ENCODE results near the gene VAT1L.
"Not testable (repeated sequence)": the region's sequence is repeated elsewhere in the genome, so short reads cannot be mapped to it uniquely, and the experiment has no call there.

The VAT1L gene

GRCh38 chr16:77962689-77963088 lies 174.3 kb downstream of the VAT1L start:
- DNase-seq: no peak

DNA sequence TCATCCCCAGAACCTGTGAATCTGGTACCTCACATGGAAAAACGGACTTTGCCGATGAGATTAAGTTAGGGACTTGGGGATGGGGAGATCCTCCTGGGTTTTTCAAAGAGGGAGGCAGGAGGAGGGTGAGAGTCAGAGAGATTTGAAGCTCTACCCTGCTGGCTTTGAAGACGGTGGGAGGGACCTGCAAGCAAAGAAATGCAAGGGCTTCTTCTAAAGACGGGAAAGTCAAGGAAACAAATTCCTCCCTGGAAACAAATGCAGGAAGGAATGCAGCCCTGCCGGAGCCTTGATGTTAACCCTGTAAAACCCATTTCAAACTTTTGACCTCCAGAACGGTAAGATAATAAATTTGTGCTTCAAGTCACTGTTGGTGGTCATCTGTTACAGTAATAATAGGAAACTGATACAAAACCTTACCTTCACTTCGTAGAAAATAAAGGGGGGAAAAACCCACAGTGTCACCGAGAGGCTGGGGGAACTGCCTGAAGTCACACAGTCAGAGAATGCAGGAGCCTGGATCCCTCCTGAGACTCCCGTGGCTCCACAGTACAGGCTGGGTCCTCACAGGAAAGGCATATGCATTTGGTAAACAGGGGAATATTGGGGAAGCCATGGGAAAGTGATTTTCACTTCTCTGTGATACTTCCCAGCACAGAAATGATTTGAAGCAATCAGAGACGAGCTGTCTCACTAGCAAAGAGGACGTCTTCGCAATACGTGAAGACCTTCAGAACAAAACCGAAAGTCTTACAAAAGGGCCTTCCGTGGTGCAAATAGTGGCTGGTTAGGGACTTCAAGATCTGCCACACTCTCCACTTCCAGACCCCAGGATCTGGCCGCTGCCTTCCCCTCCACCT lies 175.1 kb downstream of the VAT1L start:
- peak; percentile 36 for DNase-seq

DNA sequence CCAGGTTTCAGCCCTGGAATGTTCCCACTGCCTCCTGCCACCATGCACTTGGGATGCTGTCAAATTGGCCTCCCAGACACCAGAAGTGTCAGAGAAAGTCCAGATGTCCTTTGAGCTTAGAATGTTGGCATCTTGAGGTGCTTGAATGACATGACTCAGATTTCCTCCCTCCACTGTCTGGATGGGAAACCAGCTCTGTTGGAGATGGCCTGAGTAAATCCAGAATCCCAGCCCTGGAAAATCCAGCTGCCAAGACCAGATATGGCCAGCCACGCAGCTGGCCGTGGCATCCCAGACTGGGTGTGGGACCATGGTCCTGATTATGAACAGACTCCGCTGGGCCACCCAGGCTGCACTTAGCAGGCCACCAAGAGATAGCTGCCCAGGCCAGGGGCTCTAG lies 177.0 kb downstream of the VAT1L start:
- DNase-seq: no peak

GRCh38 chr16:77967054-77967904 lies 178.9 kb downstream of the VAT1L start:
- no peak for DNase-seq

- DNase-seq: no peak
Observed at GRCh38 chr16:77969861-77970260, 181.5 kb downstream of the VAT1L start.

DNA sequence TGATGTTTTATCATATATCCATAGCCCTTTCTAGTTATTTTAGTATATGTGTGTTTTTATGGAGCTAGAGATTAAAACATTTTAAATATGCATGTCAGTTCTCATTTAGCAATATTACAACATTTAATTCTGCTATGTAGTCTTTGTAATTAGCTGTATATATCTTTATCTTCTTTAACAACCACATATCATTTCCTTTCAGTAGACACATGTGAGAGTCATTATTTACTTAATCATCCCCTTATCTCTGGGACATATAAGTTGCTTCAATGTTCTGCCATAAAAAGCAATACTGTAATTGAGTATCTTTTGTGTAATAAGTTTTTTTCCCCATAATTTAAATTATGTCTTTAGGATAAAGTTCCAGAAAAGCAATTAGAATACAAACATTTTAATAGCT lies 182.0 kb downstream of the VAT1L start:
- DNase-seq: no peak

GRCh38 chr16:77971306-77972061 lies 183.1 kb downstream of the VAT1L start:
- peak; percentile 70 for DNase-seq

- DNase-seq: no peak
Observed at GRCh38 chr16:77972062-77972392, 183.7 kb downstream of the VAT1L start.

DNA sequence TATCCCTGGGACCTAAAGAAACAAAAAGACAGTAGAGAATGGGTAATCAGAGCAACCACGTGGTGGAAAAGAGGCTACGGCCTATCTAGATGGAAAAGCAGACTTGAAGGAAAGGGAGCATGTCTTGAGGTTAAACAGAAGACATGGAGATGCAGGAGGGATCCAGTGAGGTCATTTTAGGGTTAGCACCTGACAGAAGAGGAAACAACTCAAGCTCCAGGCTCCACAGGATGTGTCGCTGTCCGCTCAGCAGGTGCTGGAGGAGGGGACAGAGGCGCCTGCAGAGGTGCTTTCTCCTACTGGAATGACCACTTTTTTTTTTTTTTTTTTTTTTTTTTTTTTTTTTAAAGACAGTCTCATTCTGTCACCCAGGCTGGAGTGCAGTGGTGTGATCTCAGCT lies 186.5 kb downstream of the VAT1L start:
- no peak for DNase-seq

GRCh38 chr16:77975942-77976341 lies 187.6 kb downstream of the VAT1L start:
- no peak for DNase-seq

DNA sequence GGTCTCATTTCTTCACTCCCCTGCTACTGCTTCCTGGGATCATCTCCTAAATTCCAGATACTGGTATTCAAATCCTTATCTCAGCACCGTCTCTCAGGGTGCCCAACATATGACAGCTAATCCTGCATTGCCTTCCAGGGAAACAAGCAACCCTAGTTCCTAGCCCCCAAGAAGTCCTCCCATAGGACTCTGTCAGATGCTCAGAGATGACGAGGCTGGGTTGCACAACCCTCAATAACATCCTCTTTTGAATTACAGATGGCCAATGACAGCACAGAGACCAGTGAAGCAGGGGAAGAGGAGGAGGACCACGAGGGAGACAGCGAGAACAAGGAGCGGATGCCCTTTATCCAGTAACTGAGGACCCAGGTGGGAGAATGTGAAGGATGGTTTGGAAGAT lies 189.0 kb downstream of the VAT1L start:
- no peak for DNase-seq

- DNase-seq: no peak
Observed at GRCh38 chr16:77985111-77985510, 196.7 kb downstream of the VAT1L start.

GRCh38 chr16:77986011-77986740 lies 197.8 kb downstream of the VAT1L start:
- DNase-seq: no peak

- no peak for DNase-seq
Observed at GRCh38 chr16:77987810-77988209, 199.4 kb downstream of the VAT1L start.

DNA sequence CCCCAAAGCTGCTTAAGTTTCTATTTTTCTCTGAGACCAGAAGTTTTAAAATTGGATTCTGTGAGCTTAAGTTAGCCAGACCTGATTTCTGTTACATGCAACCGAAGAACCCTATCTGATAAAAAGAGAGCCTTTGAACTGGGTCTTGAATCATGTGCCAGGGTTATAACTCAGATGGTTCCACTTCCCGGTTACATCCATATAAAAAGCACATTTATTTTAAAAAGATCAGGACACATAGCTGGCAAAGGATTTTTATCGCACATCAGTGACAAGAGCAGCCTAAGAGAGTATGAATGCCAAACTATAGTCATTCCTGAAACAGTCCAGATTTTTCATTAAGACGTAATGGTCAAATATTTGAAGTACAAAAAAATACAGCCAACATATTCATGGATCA lies 201.5 kb downstream of the VAT1L start:
- no peak for DNase-seq

- DNase-seq: no peak
Observed at GRCh38 chr16:77991701-77992100, 203.3 kb downstream of the VAT1L start.

- not testable (repeated sequence) for DNase-seq
Observed at GRCh38 chr16:77992381-77992780, 204.0 kb downstream of the VAT1L start.

DNA sequence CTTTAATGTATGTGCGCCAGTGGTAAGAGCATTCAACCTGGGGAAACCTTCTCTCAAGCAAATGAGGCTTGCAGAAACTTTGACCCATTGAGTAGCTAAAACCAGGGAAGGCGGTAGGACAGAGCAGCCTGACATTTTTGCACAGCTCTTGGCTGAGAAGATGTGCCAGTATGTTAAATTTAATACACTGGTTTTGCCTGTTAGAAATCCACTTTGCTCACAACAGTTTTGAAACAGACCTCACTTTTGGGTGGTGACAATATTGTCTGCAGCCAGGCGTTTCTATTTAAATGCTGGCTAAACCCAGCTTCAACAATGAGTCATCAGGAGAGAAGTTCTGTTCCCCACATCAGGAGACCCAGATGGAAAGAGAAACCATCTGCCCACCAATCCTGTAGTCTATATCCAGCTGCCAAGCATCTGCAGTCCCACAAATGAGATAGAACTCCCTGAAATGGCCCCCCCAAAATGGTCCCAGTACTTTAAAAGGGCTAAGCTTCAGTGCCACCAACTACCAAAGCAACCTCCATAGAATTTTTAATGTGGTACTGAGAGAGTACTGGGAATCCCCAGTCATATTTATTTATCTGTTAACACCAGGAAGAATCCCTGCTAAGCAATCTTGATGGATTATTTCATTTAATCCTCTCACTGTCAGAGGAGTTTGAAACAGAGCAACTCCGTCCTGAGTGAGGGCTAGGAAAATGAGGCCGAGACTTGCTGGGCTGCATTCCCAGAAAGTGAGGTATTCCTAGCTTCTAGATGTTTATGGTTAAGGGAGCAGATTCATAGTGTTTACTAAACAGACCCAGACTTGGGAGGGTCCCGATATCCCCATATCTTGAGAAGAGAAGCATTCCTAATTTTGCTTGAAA lies 205.0 kb downstream of the VAT1L start:
- DNase-seq: no peak

DNA sequence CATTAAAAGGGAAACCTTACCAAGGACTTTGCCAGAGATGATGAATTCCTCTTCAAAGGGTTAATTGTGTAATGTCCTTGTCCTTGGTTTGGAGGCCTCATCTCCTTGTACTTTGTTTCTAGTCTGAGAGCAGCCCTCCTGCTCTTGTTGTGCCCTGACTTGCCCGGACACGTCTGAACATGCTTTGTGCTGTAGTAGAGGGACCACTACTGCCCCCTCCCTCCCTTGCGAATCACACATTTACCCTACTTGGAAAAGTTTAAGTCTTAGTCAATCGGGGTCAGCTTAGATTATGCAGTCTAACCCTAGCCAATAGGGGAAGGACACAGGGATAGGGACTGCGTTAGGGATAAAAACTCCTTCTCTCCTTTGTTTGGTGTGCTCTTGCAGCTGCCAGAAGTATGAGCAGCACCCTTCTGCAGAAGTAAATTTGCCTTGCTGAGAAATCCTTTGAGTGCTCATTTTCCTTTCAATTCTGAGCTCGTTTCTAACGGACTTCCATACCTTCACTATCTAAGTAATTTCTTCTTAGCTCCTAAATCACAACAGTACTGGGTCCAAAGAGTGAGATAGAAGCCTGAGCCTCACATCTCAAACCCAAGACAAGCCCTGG lies 207.6 kb downstream of the VAT1L start:
- DNase-seq: no peak

- DNase-seq: no peak
Observed at GRCh38 chr16:77998350-77999023, 210.1 kb downstream of the VAT1L start.
